Measurements from ENCODE around the gene CEP89. TPM values are rescaled to one million over a fixed set of nuclear protein-coding genes. Genes with fewer than 3 reads are reported as not detected.

CEP89 gene
- total RNA-seq, 1 donor from 2014 or later, result 7.1 TPM

GRCh38 chr19:32878988-32879387 lies 92.8 kb downstream of the CEP89 start:
- no peak for DNase-seq (ENCODE audit: low spot score in 2 of 2)
- intact Hi-C loops (cut with DNase I), result no loop called here
- Histone ChIP-seq H3K36me3 (peaks cover 5 to 46% of the 10 kb centered on the region in 2 donors), H3K4me3 (no peak overlapping the region), H3K27ac (no peak overlapping the region), H3K27me3 (no peaks in the 10 kb centered on the region), H3K9me3 (no peaks in the 10 kb centered on the region), H3K4me1 (no peaks in the 10 kb centered on the region)
- TF ChIP-seq CTCF (IDR thresholded peaks at IDR 0.05), result no peak

GRCh38 chr19:32877977-32878745 lies 93.6 kb downstream of the CEP89 start:
- no peak for DNase-seq (ENCODE audit: low spot score in 2 of 2)
- peaks cover 5 to 39% of the 10 kb centered on the region in 2 donors for H3K36me3 ChIP-seq
- no peaks in the 10 kb centered on the region for H3K4me1 ChIP-seq
- intact Hi-C loops (cut with DNase I), result no loop called here
- no peak overlapping the region for H3K27ac ChIP-seq
- H3K27me3 ChIP-seq, result no peaks in the 10 kb centered on the region
- no peaks in the 10 kb centered on the region for H3K9me3 ChIP-seq
- TF ChIP-seq CTCF (IDR thresholded peaks at IDR 0.05), result no peak
- no peak overlapping the region for H3K4me3 ChIP-seq

- intact Hi-C loops (cut with DNase I), result no loop called here
- no peaks in the 10 kb centered on the region for H3K27me3 ChIP-seq
- no peak for TF ChIP-seq CTCF (IDR thresholded peaks at IDR 0.05)
- no peak overlapping the region for H3K27ac ChIP-seq
- H3K4me1 ChIP-seq, result no peaks in the 10 kb centered on the region
- no peak overlapping the region for H3K4me3 ChIP-seq
- peaks cover 5 to 39% of the 10 kb centered on the region in 2 donors for H3K36me3 ChIP-seq
- no peaks in the 10 kb centered on the region for H3K9me3 ChIP-seq
- DNase-seq (ENCODE audit: low spot score in 2 of 2), result no peak
Observed at GRCh38 chr19:32877323-32877912, 94.3 kb downstream of the CEP89 start.

- Histone ChIP-seq H3K36me3 (peaks cover 3 to 39% of the 10 kb centered on the region in 2 donors), H3K9me3 (no peaks in the 10 kb centered on the region), H3K4me1 (no peaks in the 10 kb centered on the region), H3K4me3 (no peak overlapping the region), H3K27me3 (no peaks in the 10 kb centered on the region), H3K27ac (no peak overlapping the region)
- no peak for TF ChIP-seq CTCF (IDR thresholded peaks at IDR 0.05)
- DNase-seq (ENCODE audit: low spot score in 2 of 2), result no peak
- intact Hi-C loops (cut with DNase I), result no loop called here
Observed at GRCh38 chr19:32876919-32877285, 94.9 kb downstream of the CEP89 start.

GRCh38 chr19:32876236-32876918 lies 95.4 kb downstream of the CEP89 start:
- DNase-seq (ENCODE audit: low spot score in 2 of 2), result no peak
- Histone ChIP-seq H3K27me3 (no peaks in the 10 kb centered on the region), H3K9me3 (no peaks in the 10 kb centered on the region), H3K27ac (no peak overlapping the region), H3K4me1 (no peaks in the 10 kb centered on the region), H3K36me3 (peaks cover 0 to 39% of the 10 kb centered on the region in 2 donors), H3K4me3 (no peak overlapping the region)
- intact Hi-C loops (cut with DNase I), result no loop called here
- no peak for TF ChIP-seq CTCF (IDR thresholded peaks at IDR 0.05)
